Keratinocyte (primary cell): ENCODE measurements around the gene UBE2F. TPM values are rescaled to one million over a fixed set of nuclear protein-coding genes. Genes with fewer than 3 reads are reported as not detected.

Experiments used
- DNase-seq: peaks from one replicate; pipeline ENCODE4 v3.0.0-alpha.2; 2011; ENCODE audit warnings: low read depth, missing footprints, low spot score
- FAIRE-seq: peaks from 2 replicates; lab custom pipeline; 2011; peaks lifted over from hg19 to GRCh38; lab: Jason Lieb, UNC
- H2AFZ ChIP-seq: 2 replicates; pipeline ENCODE4 v1.6.0; 2012; ENCODE audit warnings: low read length, control low read depth, inconsistent platforms; ENCODE audit not compliant: control insufficient read depth
- H3K27ac ChIP-seq: 2 replicates; pipeline ENCODE4 v1.5.1; 2011; ENCODE audit warnings: low read length; ENCODE audit not compliant: control insufficient read depth, insufficient read depth
- H3K27me3 ChIP-seq: 3 replicates; pipeline ENCODE4 v1.6.0; 2011; ENCODE audit warnings: low read length; ENCODE audit not compliant: control insufficient read depth, insufficient read depth; ENCODE audit errors: extremely low read depth
- H3K36me3 ChIP-seq, 2 experiments: 2 replicates in 1 of 2; 3 replicates in 1 of 2; pipeline ENCODE4 v1.5.1; 2011; ENCODE audit warnings: low read length in 2 of 2, mild to moderate bottlenecking in 1 of 2; ENCODE audit not compliant: control insufficient read depth in 2 of 2, insufficient read depth in 2 of 2; ENCODE audit errors: extremely low read depth in 1 of 2
- H3K4me1 ChIP-seq: 3 replicates; pipeline ENCODE4 v1.5.1; 2011; ENCODE audit warnings: low read length; ENCODE audit not compliant: control insufficient read depth, insufficient read depth; ENCODE audit errors: extremely low read depth
- H3K4me2 ChIP-seq: 3 replicates; pipeline ENCODE4 v1.6.0; 2011; ENCODE audit warnings: low read depth, low read length; ENCODE audit not compliant: control insufficient read depth, insufficient read depth; ENCODE audit errors: extremely low read depth
- H3K4me3 ChIP-seq, 3 experiments: fragments of 200-600 bp in 1 of 3; sonication (generic) in 1 of 3; 2 replicates in 2 of 3; 3 replicates in 1 of 3; pipeline ENCODE4 v1.5.1; 2011 to 2016; ENCODE audit warnings: low read length in 3 of 3, mild to moderate bottlenecking in 3 of 3, control low read depth in 2 of 3, inconsistent platforms in 1 of 3, low read depth in 1 of 3, mixed read lengths in 1 of 3, mixed run types in 1 of 3, moderate library complexity in 1 of 3; ENCODE audit not compliant: control insufficient read depth in 2 of 3, insufficient read depth in 2 of 3; ENCODE audit errors: extremely low read depth in 1 of 3
- H3K79me2 ChIP-seq: 2 replicates; pipeline ENCODE4 v1.6.0; 2012; ENCODE audit warnings: low read length; ENCODE audit not compliant: control insufficient read depth, insufficient read depth
- H3K9ac ChIP-seq: 3 replicates; pipeline ENCODE4 v1.6.0; 2011; ENCODE audit warnings: low read length; ENCODE audit not compliant: control insufficient read depth, insufficient read depth; ENCODE audit errors: extremely low read depth
- H3K9me1 ChIP-seq: 3 replicates; pipeline ENCODE4 v1.6.0; 2011; ENCODE audit warnings: low read length; ENCODE audit not compliant: control insufficient read depth, insufficient read depth; ENCODE audit errors: extremely low read depth
- H3K9me3 ChIP-seq: 2 replicates; pipeline ENCODE4 v1.5.1; 2012; ENCODE audit warnings: low read depth, low read length; ENCODE audit not compliant: control insufficient read depth
- H4K20me1 ChIP-seq: 3 replicates; pipeline ENCODE4 v1.6.0; 2011; ENCODE audit warnings: low read length; ENCODE audit not compliant: control insufficient read depth, insufficient read depth; ENCODE audit errors: extremely low read depth
- CTCF ChIP-seq, 3 experiments: IDR thresholded peaks in 1 of 3; conservative IDR thresholded peaks in 1 of 3; optimal IDR thresholded peaks in 1 of 3; 2 replicates in 2 of 3; 3 replicates in 1 of 3; pipeline versions ENCODE3 to v1.5.1; 2011; ENCODE audit warnings: low read length in 3 of 3, mild to moderate bottlenecking in 3 of 3, moderate library complexity in 2 of 3, control low read depth in 1 of 3, inconsistent platforms in 1 of 3; ENCODE audit not compliant: insufficient read depth in 2 of 3; ENCODE audit errors: extremely low read depth in 1 of 3
- EZH2 ChIP-seq: IDR thresholded peaks from one replicate; pipeline ENCODE4 v1.6.1; 2012; ENCODE audit warnings: inconsistent platforms, mild to moderate bottlenecking, low read length, moderate library complexity
- dilution Hi-C: fragments of 300-500 bp; cut with MboI; formaldehyde crosslinking; loops from one replicate; pipeline ENCODE4 v1.7.0; 2020; ENCODE audit warnings: low sequenced_read_pairs; ENCODE audit not compliant: extremely low pct_ligation_motif_present
- polyA plus RNA-seq, 5 experiments: library from polyadenylated mRNA; depleted of rRNA in 3 of 5; stranded (reverse) in 3 of 5; stranded (forward) in 1 of 5; unstranded in 1 of 5; fragments of >200 nt; gene quantifications; 1 replicate in 1 of 5; 2 replicates in 3 of 5; 3 replicates in 1 of 5; pipeline versions ENCODE4 v1.2.1 to v1.2.3, GENCODE V29; 2011 to 2012; ENCODE audit warnings: missing spikeins in 2 of 5, low read depth in 1 of 5, low replicate concordance in 1 of 5

UBE2F gene
- polyA plus RNA-seq, 1 donor (not counting 4 experiments of a cell fraction or from before 2014, with no cell fraction given) = 95.6 TPM

- H3K4me3 ChIP-seq = no peak overlapping the region
- peaks cover 12 to 28% of the 10 kb centered on the region in 2 experiments for H3K36me3 ChIP-seq
- TF ChIP-seq EZH2 = no peak
- no peak for TF ChIP-seq CTCF (optimal IDR thresholded peaks at IDR 0.05 in 1 of 3, IDR thresholded peaks at IDR 0.05 in 1 of 3, conservative IDR thresholded peaks at IDR 0.05 in 1 of 3; ENCODE audit: extremely low read depth in 1 of 3, insufficient read depth in 2 of 3, low read length in 3 of 3)
- no peaks in the 10 kb centered on the region for H3K79me2 ChIP-seq
- H3K27ac ChIP-seq = no peak overlapping the region
- no peak overlapping the region for H3K4me2 ChIP-seq
- no peaks in the 10 kb centered on the region for H3K4me1 ChIP-seq
- H4K20me1 ChIP-seq = no peaks in the 10 kb centered on the region
- no peak overlapping the region for H2AFZ ChIP-seq
- dilution Hi-C loops = no loop called here
- H3K9me1 ChIP-seq = no peaks in the 10 kb centered on the region
- DNase-seq = no peak
- no peaks in the 10 kb centered on the region for H3K27me3 ChIP-seq
- FAIRE-seq = no peak
- no peak overlapping the region for H3K9ac ChIP-seq
- no peaks in the 10 kb centered on the region for H3K9me3 ChIP-seq
These were observed 116.0 kb downstream of the UBE2F start for GRCh38 chr2:238082827-238083226.

DNA sequence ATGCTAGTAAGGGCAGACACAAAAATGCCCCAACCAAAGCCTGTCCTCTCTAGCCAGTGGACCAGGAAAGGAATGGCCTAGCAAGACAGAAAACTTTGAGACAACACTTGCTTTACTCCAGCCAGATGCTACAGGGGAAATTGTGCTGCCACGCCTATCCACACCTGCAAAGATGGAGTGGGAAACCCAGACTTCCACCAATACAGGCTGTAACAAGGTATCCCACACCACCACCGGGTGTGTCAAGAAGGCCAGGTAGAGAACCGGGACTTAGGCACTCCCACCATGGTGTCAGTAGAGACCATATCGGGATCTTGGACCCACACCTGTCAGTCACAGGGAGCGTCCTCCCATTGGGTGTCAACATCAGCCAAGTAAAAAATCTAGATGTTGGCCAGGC, 117.1 kb downstream of the UBE2F start:
- no peak overlapping the region for H3K9ac ChIP-seq
- no peaks in the 10 kb centered on the region for H3K79me2 ChIP-seq
- H3K9me1 ChIP-seq = no peaks in the 10 kb centered on the region
- no peaks in the 10 kb centered on the region for H4K20me1 ChIP-seq
- H3K4me1 ChIP-seq = no peaks in the 10 kb centered on the region
- DNase-seq = no peak
- TF ChIP-seq CTCF (optimal IDR thresholded peaks at IDR 0.05 in 1 of 3, IDR thresholded peaks at IDR 0.05 in 1 of 3, conservative IDR thresholded peaks at IDR 0.05 in 1 of 3; ENCODE audit: extremely low read depth in 1 of 3, insufficient read depth in 2 of 3, low read length in 3 of 3) = no peak
- TF ChIP-seq EZH2 = no peak
- H3K27me3 ChIP-seq = no peaks in the 10 kb centered on the region
- H3K4me3 ChIP-seq = no peak overlapping the region
- no peaks in the 10 kb centered on the region for H3K9me3 ChIP-seq
- no peak overlapping the region for H3K27ac ChIP-seq
- H2AFZ ChIP-seq = no peak overlapping the region
- H3K36me3 ChIP-seq = peaks cover 12 to 28% of the 10 kb centered on the region in 2 experiments
- no peak overlapping the region for H3K4me2 ChIP-seq
- FAIRE-seq = no peak
- dilution Hi-C loops = no loop called here
